ENCODE measurements around the gene CALR. TPM values are rescaled to one million over a fixed set of nuclear protein-coding genes. Genes with fewer than 3 reads are reported as not detected.
A peak's percentile ranks its signal among the peaks of the same experiment; 100 is the strongest.

The CALR gene
- total RNA-seq, 6 donors from 2014 or later: 171 to 1,351 (median 423) TPM

GRCh38 chr19:12938779-12939601, 581 bp downstream of the CALR start:
- Histone ChIP-seq H3K36me3 (peaks cover 14 to 48% (median 37%) of the 10 kb centered on the region in 4 donors), H3K27me3 (no peaks in the 10 kb centered on the region), H3K4me3 (peak overlapping the region; percentile 68 to 91 (median 79)), H3K9me3 (no peaks in the 10 kb centered on the region), H3K4me1 (peaks cover 45 to 65% (median 49%) of the 10 kb centered on the region in 4 donors), H3K27ac (peak overlapping the region; percentile 82 to 94 (median 88))
- peak in 1 of 2 donors; percentile 51 for DNase-seq
- TF ChIP-seq CTCF (IDR thresholded peaks at IDR 0.05) (peak in 3 of 6 experiments; percentile 19 to 69 (median 29)), POLR2A (IDR thresholded peaks at IDR 0.05) (peak in 1 of 4 donors; percentile 2), POLR2AphosphoS5 (IDR thresholded peaks at IDR 0.05) (no peak), EP300 (IDR thresholded peaks at IDR 0.05) (no peak)
- peak in 1 of 2 donors; percentile 27 for ATAC-seq (ENCODE audit: low FRiP score in 2 of 2)
- 0 to 9% methylated on average over 9 to 28 of the region's 54 CpGs for WGBS, 2 donors

GRCh38 chr19:12939975-12940423, 1.6 kb downstream of the CALR start:
- H3K4me3 ChIP-seq: peak overlapping the region in 3 of 4 donors; percentile 68 to 91 (median 79)
- peak overlapping the region; percentile 11 to 94 (median 88) for H3K27ac ChIP-seq
- H3K9me3 ChIP-seq: no peaks in the 10 kb centered on the region
- ATAC-seq (ENCODE audit: low FRiP score in 2 of 2) (no peak), DNase-seq (no peak)
- H3K4me1 ChIP-seq: peaks cover 45 to 69% (median 55%) of the 10 kb centered on the region in 4 donors
- 42 to 47% methylated on average over 7 to 10 of the region's 10 CpGs for WGBS, 2 donors
- no peaks in the 10 kb centered on the region for H3K27me3 ChIP-seq
- TF ChIP-seq POLR2A (IDR thresholded peaks at IDR 0.05) (no peak), POLR2AphosphoS5 (IDR thresholded peaks at IDR 0.05) (no peak), CTCF (IDR thresholded peaks at IDR 0.05) (no peak), EP300 (IDR thresholded peaks at IDR 0.05) (no peak)
- H3K36me3 ChIP-seq: peaks cover 14 to 58% (median 45%) of the 10 kb centered on the region in 4 donors

DNA sequence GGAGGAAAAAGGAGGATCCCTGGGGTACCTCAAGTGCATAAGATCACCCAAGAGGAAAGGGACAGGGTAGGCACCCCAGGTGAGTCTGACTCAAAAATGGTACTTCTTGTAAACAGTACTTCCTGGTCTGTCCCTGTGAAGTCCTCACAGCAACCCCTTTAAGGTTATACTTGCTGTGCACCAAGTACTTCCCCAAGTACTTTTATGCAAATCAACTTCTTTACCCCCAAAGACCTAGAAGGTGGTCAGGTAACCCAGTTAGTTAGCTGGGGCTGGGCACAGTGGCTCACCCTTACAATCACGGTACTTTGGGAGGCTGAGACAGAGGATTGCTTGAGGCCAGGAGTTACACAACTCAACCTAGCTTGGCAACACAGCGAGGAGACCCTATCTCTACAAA, 2.5 kb downstream of the CALR start:
- TF ChIP-seq EP300 (IDR thresholded peaks at IDR 0.05): no peak
- TF ChIP-seq POLR2AphosphoS5 (IDR thresholded peaks at IDR 0.05): no peak
- TF ChIP-seq CTCF (IDR thresholded peaks at IDR 0.05): no peak
- no peak for TF ChIP-seq POLR2A (IDR thresholded peaks at IDR 0.05)
- WGBS, 2 donors: 48 to 90% methylated on average over 2 of the region's 2 CpGs
- Histone ChIP-seq H3K4me1 (peaks cover 45 to 69% (median 58%) of the 10 kb centered on the region in 4 donors), H3K27ac (peak overlapping the region in 3 of 4 donors; percentile 36 to 92 (median 83)), H3K4me3 (peak overlapping the region in 1 of 4 donors; percentile 68), H3K36me3 (peaks cover 14 to 60% (median 45%) of the 10 kb centered on the region in 4 donors), H3K9me3 (no peaks in the 10 kb centered on the region), H3K27me3 (no peaks in the 10 kb centered on the region)
- DNase-seq (no peak), ATAC-seq (ENCODE audit: low FRiP score in 2 of 2) (no peak)

- peak in 1 of 2 donors; percentile 63 for DNase-seq
- TF ChIP-seq POLR2AphosphoS5 (IDR thresholded peaks at IDR 0.05) (no peak), CTCF (IDR thresholded peaks at IDR 0.05) (no peak), EP300 (IDR thresholded peaks at IDR 0.05) (no peak), POLR2A (IDR thresholded peaks at IDR 0.05) (no peak)
- Histone ChIP-seq H3K27ac (peak overlapping the region in 2 of 4 donors; percentile 24 to 97), H3K4me3 (no peak overlapping the region), H3K9me3 (no peaks in the 10 kb centered on the region), H3K27me3 (no peaks in the 10 kb centered on the region), H3K4me1 (peaks cover 48 to 76% (median 59%) of the 10 kb centered on the region in 4 donors), H3K36me3 (peaks cover 20 to 71% (median 56%) of the 10 kb centered on the region in 4 donors)
- no peak for ATAC-seq (ENCODE audit: low FRiP score in 2 of 2)
- WGBS, 2 donors: 72 to 79% methylated on average over 18 of the region's 18 CpGs
Measured at GRCh38 chr19:12943437-12944044, 5.1 kb downstream of the CALR start.

Measured in upper lobe of left lung (tissue), 6 donors.